Prostate gland (tissue), 2 donors: Measurements from ENCODE around the gene BNIP5. TPM values are rescaled to one million over a fixed set of nuclear protein-coding genes. Genes with fewer than 3 reads are reported as not detected.
"Not testable (repeated sequence)": the region's sequence is repeated elsewhere in the genome, so short reads cannot be mapped to it uniquely, and the experiment has no call there.

Experiments
- DNase-seq: peaks from one replicate; pipeline ENCODE4 v3.0.0-alpha.2; 2019; ENCODE audit warnings: low spot score
- H3K27ac ChIP-seq, 2 donors: fragments of 200-600 bp; sonication (generic); 2 replicates each; pipeline ENCODE4 v1.5.1; 2017 to 2019
- H3K27me3 ChIP-seq: fragments of 200-600 bp; sonication (generic); replicated peaks from 2 replicates; pipeline ENCODE4 v1.5.1; 2019; ENCODE audit not compliant: insufficient read depth
- H3K36me3 ChIP-seq, 2 donors: fragments of 200-600 bp; sonication (generic); 1 replicate in 1 of 2; 2 replicates in 1 of 2; pipeline versions ENCODE4 v1.5.1 to v1.8.1; 2017 to 2019
- H3K4me1 ChIP-seq: fragments of 200-600 bp; sonication (generic); replicated peaks from 2 replicates; pipeline ENCODE4 v1.5.1; 2019
- H3K4me3 ChIP-seq, 2 donors: fragments of 200-600 bp; sonication (generic); 2 replicates each; pipeline ENCODE4 v1.5.1; 2017 to 2019
- H3K9me3 ChIP-seq: fragments of 200-600 bp; sonication (generic); 2 replicates; pipeline ENCODE4 v1.5.1; 2017
- POLR2A ChIP-seq: fragments of 450-650 bp; IDR thresholded peaks from one replicate; pipeline ENCODE4 v1.6.1; 2016; ENCODE audit warnings: antibody characterized with exemption, mild to moderate bottlenecking
- POLR2AphosphoS5 ChIP-seq: sonication (generic); formaldehyde crosslinking; IDR thresholded peaks from one replicate; pipeline ENCODE4 v1.6.1; 2017; ENCODE audit warnings: antibody characterized with exemption
- WGBS: methylation state at CpG from one replicate; pipeline ENCODE4 v1.1.5; 2018; 5-methylcytosine and 5-hydroxymethylcytosine counted together
- intact Hi-C: fragments of 100-400 bp; cut with DNase I; formaldehyde crosslinking; loops from one replicate; pipeline ENCODE4 v1.14.2; 2022
- total RNA-seq, 2 donors: library from RNA; depleted of rRNA; stranded (reverse); fragments of >200 nt; gene quantifications; one replicate each; pipeline ENCODE4 v1.1.0, GENCODE V29; 2016
- TF ChIP-seq, protein P1 (sequence below), 4 experiments: fragments of 200-600 bp in 2 of 4; fragments of 450-650 bp in 2 of 4; sonication (generic) in 2 of 4; IDR thresholded peaks; 1 replicate in 3 of 4; 2 replicates in 1 of 4; pipeline ENCODE4 v1.5.1; 2016 to 2019; ENCODE audit warnings: antibody characterized with exemption in 4 of 4, mild to moderate bottlenecking in 2 of 4, moderate library complexity in 2 of 4

Gene BNIP5
- total RNA-seq, 2 donors from 2014 or later, result 0.34 TPM; not detected in 1

DNA sequence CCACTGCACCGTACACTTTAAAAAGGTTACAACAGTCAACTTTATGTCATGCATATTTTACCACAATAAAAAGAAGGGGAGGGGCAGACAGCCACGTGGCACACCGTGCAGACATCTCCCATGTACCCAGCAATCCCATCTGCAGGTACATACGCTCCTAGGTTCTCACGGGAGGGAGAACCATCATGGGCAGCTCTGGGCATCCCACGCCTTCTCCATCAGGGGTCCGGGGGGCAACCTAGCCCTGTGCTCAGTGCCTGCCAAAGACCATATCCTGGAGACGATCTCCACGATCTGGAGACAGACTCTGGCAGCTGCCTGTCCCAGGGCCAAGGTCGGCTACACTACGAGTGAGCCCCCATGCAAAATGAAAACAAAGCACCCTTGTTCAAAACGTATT lies 2.5 kb upstream of the BNIP5 start:
- no peak for DNase-seq
- no peak overlapping the region for H3K4me3 ChIP-seq
- H3K9me3 ChIP-seq, result no peaks in the 10 kb centered on the region
- intact Hi-C loops, result no loop called here
- TF ChIP-seq POLR2AphosphoS5, result no peak
- no peak for TF ChIP-seq POLR2A
- TF ChIP-seq, protein P1, sequence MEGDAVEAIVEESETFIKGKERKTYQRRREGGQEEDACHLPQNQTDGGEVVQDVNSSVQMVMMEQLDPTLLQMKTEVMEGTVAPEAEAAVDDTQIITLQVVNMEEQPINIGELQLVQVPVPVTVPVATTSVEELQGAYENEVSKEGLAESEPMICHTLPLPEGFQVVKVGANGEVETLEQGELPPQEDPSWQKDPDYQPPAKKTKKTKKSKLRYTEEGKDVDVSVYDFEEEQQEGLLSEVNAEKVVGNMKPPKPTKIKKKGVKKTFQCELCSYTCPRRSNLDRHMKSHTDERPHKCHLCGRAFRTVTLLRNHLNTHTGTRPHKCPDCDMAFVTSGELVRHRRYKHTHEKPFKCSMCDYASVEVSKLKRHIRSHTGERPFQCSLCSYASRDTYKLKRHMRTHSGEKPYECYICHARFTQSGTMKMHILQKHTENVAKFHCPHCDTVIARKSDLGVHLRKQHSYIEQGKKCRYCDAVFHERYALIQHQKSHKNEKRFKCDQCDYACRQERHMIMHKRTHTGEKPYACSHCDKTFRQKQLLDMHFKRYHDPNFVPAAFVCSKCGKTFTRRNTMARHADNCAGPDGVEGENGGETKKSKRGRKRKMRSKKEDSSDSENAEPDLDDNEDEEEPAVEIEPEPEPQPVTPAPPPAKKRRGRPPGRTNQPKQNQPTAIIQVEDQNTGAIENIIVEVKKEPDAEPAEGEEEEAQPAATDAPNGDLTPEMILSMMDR (IDR thresholded peaks at IDR 0.05), result no peak
- no peaks in the 10 kb centered on the region for H3K36me3 ChIP-seq
- no peaks in the 10 kb centered on the region for H3K4me1 ChIP-seq
- no peaks in the 10 kb centered on the region for H3K27me3 ChIP-seq
- WGBS, result 66% methylated on average over 12 of the region's 12 CpGs
- no peak overlapping the region for H3K27ac ChIP-seq

DNA sequence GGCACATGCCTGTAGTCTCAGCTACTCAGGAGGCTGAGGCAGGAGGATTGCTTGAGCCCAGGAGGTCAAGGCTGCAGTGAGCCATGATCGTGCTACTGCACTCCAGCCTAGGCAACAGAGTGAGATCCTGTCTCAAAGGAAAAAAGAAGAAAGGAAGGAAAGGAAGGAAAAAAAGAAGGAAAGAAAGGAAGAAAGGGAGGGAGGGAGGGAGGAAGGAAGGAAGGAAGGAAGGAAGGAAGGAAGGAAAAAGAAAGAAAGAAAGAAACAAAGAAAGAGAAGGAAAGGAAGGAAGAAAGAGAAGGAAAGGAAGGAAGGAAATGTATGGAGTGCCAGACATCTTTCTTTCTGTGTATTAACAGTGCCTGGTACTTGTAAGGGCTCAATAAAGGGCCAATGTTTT lies 1.5 kb upstream of the BNIP5 start:
- H3K27me3 ChIP-seq, H3K36me3 ChIP-seq, H3K9me3 ChIP-seq, intact Hi-C loops, H3K27ac ChIP-seq, DNase-seq, H3K4me1 ChIP-seq, H3K4me3 ChIP-seq: not testable (repeated sequence)
- WGBS, result 3% methylated on average over 1 of the region's 1 CpG

GRCh38 chr6:36337814-36338213 lies 1.1 kb upstream of the BNIP5 start:
- DNase-seq, result no peak
- 94% methylated on average over 1 of the region's 1 CpG for WGBS
- H3K27me3 ChIP-seq, result no peaks in the 10 kb centered on the region
- no peak overlapping the region for H3K4me3 ChIP-seq
- intact Hi-C loops, result no loop called here
- no peaks in the 10 kb centered on the region for H3K9me3 ChIP-seq
- H3K36me3 ChIP-seq, result no peaks in the 10 kb centered on the region
- TF ChIP-seq POLR2AphosphoS5 (no peak), POLR2A (no peak)
- TF ChIP-seq, protein P1 (IDR thresholded peaks at IDR 0.05), result no peak
- no peaks in the 10 kb centered on the region for H3K4me1 ChIP-seq
- H3K27ac ChIP-seq, result no peak overlapping the region

DNA sequence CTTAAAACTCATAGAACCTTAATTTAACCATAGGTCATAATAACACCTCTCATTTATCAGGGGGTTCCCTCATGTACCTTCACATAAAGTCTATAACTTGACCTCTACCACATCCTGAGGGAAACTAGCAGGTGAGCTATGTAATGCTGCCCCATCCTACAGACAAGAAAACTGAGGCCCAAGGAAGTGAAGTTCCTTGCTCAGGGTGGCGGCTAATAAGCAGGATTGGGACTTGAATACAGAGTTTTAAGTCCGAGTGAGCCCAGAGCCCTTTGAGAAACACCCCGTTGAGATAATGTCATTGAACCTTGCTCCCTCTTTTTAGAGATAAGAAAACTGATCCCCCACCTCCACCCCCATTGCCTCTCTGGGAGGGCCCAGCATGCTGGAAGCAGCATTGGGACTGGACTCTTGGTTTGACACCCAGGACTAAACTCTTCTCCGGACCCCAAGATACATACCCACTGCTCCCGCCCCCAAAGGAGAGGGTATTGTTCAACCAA lies 429 bp downstream of the BNIP5 start:
- no peak for DNase-seq
- WGBS, result 97% methylated on average over 5 of the region's 5 CpGs
- Histone ChIP-seq H3K9me3 (no peaks in the 10 kb centered on the region), H3K4me1 (no peaks in the 10 kb centered on the region), H3K27ac (no peak overlapping the region), H3K4me3 (no peak overlapping the region), H3K27me3 (no peaks in the 10 kb centered on the region), H3K36me3 (no peaks in the 10 kb centered on the region)
- TF ChIP-seq POLR2AphosphoS5 (no peak), POLR2A (no peak)
- TF ChIP-seq, protein P1 (IDR thresholded peaks at IDR 0.05), result no peak
- intact Hi-C loops, result no loop called here

DNA sequence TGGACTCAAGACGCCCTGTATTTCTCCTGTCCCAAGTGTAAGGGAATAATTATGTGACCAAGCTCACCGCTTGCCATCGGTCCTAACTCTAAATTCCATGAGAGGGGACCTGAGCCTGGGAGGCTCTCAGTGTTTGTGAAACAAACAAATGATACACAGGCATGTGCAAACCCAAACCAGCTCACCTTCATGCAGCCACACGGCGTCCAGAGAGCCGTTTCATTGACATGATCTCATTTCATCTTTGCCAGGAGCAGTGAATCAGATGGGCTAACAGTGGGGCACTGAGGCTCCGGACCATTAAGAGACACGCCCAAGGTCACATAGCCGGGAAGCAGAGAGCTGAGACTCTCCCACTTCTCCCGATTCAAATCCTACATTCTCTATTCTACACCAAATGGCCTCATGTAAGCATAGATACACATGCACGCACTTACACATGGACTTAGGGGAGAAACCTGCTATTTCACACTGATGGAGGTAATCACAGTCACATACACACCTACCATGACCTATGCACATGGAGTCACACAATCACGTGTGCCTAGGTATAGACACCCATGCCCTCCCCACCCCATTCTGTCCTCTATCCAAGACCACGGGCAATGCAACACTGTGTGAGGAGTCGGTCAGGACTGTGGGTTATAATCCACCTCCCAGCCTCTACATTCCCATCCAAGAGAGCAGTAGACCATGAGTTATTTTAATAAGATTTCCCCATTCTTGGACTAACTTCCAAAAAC lies 1.1 kb downstream of the BNIP5 start:
- Histone ChIP-seq H3K27ac (no peak overlapping the region), H3K27me3 (no peaks in the 10 kb centered on the region), H3K9me3 (no peaks in the 10 kb centered on the region), H3K4me3 (no peak overlapping the region), H3K4me1 (no peaks in the 10 kb centered on the region), H3K36me3 (no peaks in the 10 kb centered on the region)
- intact Hi-C loops, result no loop called here
- WGBS, result 72% methylated on average over 14 of the region's 14 CpGs
- TF ChIP-seq, protein P1 (IDR thresholded peaks at IDR 0.05), result no peak
- TF ChIP-seq POLR2AphosphoS5 (no peak), POLR2A (no peak)
- DNase-seq, result no peak
